Stimulated activated CD4-positive, alpha-beta T cell treated with anti-CD3 and anti-CD28 coated beads, Interleukin-12 subunit alpha, Interleukin-12 subunit beta, amount 100 ng/mL, for 4 hours (primary cell): Measurements from ENCODE around the gene LTA4H.

Source experiments
- DNase-seq: peaks from one replicate; pipeline ENCODE4 v3.0.0-alpha.2; 2020

The LTA4H gene

GRCh38 chr12:96033549-96034389 lies 1.6 kb downstream of the LTA4H start:
- DNase-seq: no peak

DNA sequence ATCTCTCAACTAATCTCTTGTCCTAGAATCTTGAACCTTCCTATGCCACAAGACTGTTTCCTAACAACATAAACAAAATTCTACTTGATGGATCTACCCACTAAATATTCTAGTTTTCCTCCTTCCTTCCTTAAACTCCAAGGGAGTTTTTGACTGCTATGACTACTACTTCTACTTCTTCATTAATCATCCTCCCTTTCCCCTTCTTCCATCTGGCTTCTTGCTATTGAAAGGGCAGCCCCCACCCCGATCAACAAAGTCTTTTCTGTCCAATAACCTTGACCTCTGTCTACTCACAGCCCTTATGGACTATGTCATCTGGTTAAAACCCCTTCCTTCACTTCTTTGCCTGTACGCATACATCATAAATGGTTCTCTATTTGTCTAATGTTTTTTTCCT lies 5.6 kb downstream of the LTA4H start:
- DNase-seq: no peak

DNA sequence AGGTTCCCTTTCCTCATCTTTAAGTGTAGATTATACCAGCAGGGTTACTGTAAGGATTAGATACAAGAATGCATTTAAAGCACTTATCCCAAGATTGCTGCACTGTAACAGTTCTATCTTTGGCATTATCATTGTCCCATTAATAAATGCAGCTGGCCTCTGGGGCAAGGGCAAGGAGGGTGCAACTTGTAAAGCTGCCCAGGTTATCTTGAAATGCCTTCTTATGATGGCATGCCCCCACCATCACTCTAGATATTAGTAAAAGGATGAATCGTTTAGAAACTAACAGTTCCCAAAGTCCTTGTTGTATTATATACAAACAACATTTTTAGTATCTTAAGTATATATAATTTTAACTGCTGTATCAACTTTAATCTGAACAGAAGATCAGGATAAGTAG lies 6.8 kb downstream of the LTA4H start:
- DNase-seq: no peak

DNA sequence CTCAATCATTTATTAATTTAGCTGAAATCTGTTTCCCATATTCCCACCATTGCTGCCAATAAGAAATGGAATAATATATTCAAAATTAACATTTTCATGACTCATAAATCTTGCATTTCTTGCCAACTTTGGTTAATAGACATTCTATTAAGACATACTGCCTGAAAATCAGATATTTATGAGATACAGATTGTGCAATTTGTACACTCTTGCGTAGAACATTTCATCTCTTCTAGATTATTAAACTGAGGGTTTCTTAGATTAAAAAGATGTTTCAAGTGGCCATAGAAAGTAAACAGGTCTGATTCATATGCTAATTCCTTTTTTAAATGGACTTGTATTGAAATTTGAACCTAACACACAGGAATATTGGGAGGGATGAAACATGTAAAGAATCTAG lies 9.1 kb downstream of the LTA4H start:
- no peak for DNase-seq

GRCh38 chr12:96025518-96025917 lies 9.9 kb downstream of the LTA4H start:
- no peak for DNase-seq

GRCh38 chr12:96020314-96021003 lies 14.9 kb downstream of the LTA4H start:
- DNase-seq: no peak

GRCh38 chr12:96015672-96016071 lies 19.7 kb downstream of the LTA4H start:
- no peak for DNase-seq

DNA sequence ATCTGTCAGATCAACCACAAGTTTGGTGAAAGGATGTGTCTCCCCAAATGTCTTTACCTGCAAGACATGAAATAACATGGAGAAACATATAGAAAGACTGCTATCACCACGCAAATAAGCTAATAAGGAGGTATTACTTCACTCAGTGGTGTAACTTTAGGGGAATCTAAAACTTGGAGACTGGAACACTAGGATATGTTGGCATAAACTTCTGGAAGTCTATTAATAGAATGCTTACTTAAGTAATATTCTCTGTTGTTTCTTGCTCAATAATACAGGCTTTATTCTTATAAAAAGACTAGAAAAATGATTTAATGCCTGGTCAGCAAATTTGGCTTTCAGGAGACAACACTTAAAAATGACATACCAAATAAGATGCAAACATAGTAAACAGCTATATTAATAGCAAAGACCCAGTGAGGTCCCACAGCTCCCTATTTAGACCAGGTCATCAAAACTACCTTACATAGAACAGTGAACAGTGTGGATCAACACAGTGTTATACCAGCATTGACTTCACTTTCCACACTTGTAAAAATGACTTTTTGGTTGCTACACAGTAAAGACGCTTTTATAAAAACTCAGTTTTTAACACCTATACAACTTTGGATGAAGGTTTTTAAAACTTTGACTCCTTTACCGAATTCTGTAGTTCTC lies 20.3 kb downstream of the LTA4H start:
- DNase-seq: no peak

- no peak for DNase-seq
Observed at GRCh38 chr12:96007729-96008128, 27.7 kb downstream of the LTA4H start.

DNA sequence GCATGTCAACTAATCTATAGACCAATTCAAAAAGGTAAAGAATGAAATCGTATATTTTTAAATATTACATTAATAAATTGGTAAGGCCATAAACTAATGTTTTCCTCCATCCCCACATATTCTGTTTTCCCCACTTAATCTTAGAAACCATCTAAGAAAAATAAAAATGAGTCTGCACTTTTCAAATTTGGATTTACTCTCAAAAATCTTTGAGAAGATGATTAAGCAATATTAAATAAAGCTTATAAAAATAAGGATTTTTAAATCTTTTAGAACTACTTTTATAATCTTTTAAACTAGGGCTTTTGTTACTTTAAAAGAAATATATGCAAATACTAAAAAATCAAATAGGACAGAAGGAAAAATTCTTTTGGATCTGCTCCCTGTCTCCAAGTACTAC lies 28.7 kb downstream of the LTA4H start:
- no peak for DNase-seq

DNA sequence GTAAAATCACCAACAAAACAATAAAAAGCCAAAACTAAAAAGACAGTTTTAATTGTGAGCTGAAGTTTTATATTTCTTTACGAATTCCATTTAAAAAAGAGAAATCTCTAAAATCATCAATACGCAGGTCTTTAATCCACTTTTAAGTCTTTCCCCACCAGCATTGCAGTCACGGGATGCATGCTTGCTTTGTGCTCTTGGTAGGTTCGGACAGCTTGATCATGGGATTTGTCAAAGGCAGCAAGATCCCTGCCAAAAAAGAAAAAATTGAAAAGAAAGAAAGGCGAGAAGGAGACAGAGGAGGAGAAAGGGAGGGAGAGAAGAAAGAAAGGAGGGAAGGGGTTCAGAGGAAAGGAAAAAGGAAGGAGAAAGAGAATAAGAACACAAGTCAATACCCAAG lies 34.5 kb downstream of the LTA4H start:
- no peak for DNase-seq

DNA sequence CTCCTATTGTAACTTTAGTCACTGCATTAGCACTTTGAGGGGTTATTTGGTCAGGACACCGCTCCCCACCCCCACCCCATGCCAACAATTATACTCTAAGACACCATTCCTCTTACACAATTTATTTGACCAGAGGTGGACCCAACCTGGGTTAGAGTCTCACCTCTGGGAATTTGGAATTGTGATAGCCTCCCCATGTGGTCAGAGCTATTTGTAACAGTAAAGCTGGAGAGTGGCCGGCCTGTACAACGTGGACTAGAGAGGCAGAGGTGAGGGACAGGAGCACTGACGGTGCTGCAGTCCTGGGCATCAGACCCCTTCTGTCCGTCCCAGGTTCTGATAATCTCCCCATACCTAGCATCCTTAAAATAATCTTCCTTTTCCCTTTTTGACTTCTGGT lies 35.9 kb downstream of the LTA4H start:
- no peak for DNase-seq

DNA sequence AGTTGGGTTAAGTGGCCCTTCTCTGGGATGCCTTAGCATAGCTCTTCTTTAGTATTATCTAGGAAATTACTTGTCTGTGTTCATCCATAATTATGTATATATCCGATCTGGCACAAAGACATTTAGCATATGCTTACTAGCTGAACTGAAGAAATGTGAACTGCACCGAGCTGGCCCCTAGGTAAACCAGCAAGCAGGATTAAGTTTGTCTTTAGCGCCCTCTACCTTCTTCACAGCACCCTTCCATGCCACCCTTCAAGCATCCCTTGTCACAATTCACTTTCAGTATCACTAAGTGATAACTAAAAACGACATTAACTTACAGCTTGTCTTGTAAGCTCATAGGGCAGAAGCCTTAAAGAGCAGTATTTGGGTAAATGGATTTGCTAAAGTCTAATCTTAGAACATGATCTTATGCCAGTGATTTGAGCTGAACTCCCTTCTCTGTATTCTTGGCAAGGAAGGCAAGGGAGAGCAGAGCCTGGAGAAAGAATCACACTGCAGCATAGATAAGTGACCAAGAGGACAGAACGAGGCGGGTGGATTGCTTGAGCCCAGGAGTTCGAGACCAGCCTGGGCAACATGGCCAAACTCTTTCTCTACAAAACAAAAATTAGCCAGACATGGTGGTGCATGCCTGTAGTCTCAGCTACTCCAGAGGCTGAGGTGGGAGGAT lies 36.6 kb downstream of the LTA4H start:
- DNase-seq: peak; percentile 12

DNA sequence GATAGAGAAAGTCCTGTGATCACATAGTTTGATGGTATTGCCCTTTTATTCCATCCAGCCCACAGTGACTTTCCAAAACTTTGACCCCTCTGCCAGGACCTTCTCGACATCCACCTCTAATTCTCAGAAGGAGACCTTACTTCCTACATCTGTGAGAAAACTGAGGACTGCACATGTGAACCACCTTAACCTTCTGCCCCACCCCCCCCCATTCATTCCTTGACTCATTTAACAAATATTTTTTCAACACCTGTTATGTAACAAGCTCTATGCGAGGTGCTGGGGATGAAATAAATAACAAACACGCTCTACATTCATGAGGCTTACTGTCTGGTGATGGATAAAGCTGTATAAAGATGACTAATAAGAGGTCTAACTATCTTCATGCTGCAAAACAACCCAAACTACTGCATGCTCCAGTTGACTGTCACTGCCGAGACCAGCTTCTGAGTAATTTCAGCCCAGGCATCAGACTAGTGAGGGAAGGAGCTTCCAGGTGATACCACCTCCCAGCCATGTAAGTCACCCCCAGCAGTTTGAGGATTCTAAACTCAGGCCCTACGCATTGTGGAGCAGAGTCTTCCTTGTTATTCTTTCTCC lies 37.4 kb downstream of the LTA4H start:
- DNase-seq: no peak

DNA sequence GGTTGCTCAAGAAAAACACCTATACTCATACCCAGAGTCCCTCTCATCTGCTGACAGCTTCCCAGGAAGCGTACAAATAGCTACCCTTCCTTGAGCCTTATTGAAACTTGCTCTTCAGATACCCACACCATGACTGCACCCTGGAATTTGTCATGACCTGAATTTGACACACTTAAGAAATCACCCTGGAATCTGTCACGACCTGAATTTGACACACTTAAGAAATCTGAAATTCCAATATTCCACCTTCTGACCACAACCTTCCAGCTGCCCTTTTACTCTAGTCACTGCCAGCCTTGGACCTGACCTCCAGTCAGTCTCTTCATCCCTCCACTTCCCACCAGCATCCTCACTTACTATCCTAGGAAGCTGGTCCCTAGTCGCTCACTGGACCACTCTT lies 38.1 kb downstream of the LTA4H start:
- no peak for DNase-seq

- no peak for DNase-seq
Observed at GRCh38 chr12:95996034-95996658, 39.2 kb downstream of the LTA4H start, which contains the start of gene HAL. Gene HAL, minus strand, starts transcription at chr12:95996344. Its CDS starts 434 bp downstream, at chr12:95995910.

DNA sequence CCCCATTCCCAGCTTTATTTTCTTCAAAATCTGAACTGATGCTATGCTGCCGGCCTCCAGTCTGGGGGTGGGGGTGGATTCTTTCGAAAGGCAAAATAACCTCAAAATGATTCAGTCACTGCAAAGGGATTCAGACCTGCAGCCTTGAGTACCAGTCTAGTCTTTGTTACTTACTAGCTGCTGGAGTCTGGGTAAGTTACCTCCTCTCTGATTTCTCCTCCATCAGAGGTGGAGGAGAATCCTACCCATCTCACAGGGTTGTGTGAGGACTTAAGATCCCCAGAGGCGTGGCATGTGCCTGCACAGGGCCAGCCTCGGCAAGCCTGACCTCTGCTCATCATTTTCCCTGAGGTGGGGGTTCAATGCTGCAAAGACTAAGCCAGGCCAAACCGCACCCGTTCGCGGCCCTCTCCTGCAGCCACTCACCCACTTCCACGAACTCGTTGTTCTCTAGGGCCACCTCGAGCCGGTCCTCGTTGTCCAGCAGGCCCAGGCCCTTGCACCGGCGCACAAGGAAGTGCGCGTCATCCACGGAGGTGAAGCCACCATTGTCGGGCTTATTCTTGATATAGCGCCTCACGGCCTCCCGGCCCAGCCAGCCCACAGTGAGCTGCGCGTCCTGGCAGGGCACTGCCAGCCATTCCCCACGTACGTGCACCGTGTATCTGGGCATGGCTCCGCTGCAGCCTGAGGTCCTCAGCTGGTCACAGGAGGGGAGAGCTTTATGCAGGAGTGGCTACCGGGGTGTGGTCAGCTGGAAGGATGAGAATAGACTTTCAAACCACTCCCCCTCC lies 40.0 kb downstream of the LTA4H start:
- DNase-seq: no peak

GRCh38 chr12:95994476-95994875 lies 40.9 kb downstream of the LTA4H start:
- no peak for DNase-seq

GRCh38 chr12:95993907-95994306 lies 41.5 kb downstream of the LTA4H start:
- no peak for DNase-seq

DNA sequence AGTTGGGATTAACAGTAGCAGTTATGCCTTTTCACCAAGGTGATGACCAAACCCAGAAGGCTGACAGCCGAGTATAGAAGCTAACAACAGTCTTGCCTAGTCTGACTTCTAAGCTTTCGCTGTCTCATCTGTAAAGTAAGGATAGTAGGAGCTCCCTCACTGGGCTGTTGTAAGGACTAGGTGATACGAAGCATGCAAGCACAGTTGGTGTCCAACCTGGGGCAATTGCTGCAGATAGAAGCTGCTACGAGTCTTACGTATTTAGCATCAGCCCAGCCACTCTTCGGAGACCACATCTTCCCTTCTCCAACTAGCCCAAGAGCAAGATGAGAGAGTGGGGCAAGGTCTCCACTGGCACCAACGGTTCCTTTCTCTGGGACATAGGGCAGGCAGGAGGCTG lies 45.3 kb downstream of the LTA4H start:
- no peak for DNase-seq

DNA sequence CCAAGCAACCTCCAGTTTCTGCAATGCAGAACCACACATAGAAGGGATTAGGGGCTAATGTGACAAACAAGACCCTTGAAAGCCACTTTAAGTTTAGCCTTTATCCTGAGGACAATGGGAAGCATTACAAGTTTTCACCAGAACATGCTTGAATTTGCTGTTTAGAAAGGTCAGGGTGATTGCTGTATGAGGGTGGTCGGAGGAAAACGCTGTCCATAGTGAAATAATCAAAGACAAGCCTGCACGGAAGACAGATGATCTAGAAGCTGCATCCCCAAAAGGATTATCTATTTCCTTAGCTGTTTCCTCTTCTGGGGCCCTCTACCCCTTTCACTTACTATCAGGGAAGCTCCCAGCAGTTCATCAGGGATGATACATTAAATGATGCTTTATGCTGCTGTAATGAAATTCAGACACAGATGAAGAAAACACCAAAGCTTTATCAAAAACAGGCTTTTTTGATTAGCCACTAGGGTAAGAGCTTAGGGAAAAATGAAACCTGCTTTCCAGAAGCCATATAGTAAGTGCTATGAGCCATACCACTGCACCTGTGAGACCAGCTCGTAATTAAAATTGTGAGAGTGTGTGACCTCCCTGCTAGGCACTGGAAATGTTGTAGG lies 45.8 kb downstream of the LTA4H start:
- no peak for DNase-seq
